Adrenal gland (tissue), 12 donors: ENCODE measurements around the gene TDRD3. TPM values are rescaled to one million over a fixed set of nuclear protein-coding genes. Genes with fewer than 3 reads are reported as not detected.

Experiments
- DNase-seq, 7 donors: peaks; one replicate each; pipeline ENCODE4 v3.0.0-alpha.2; 2019 to 2020
- H3K27ac ChIP-seq, 5 donors: fragments of 200-600 bp; sonication (generic) in 4 of 5; 1 replicate in 3 of 5; 2 replicates in 2 of 5; pipeline versions ENCODE4 v1.5.1 to v1.8.0; 2016 to 2020; ENCODE audit warnings: mild to moderate bottlenecking in 1 of 5
- H3K27me3 ChIP-seq: fragments of 200-600 bp; 2 replicates; pipeline ENCODE4 v1.8.0; 2021
- H3K36me3 ChIP-seq, 2 donors: fragments of 200-600 bp; replicated peaks in 1 of 2; 1 replicate in 1 of 2; 2 replicates in 1 of 2; pipeline versions ENCODE4 v1.5.1 to v1.8.0; 2018 to 2022
- H3K4me1 ChIP-seq, 2 donors: fragments of 200-600 bp; replicated peaks in 1 of 2; 1 replicate in 1 of 2; 2 replicates in 1 of 2; pipeline versions ENCODE4 v1.5.1 to v1.8.0; 2018 to 2021
- H3K4me3 ChIP-seq, 4 donors: fragments of 200-600 bp; sonication (generic) in 3 of 4; one replicate each; pipeline ENCODE4 v1.5.1; 2016 to 2018
- H3K9me3 ChIP-seq, 3 donors: fragments of 200-600 bp; sonication (generic) in 1 of 3; replicated peaks in 1 of 3; 1 replicate in 2 of 3; 2 replicates in 1 of 3; pipeline versions ENCODE4 v1.5.1 to v1.8.0; 2016 to 2021
- CTCF ChIP-seq, 6 experiments: fragments of 450-650 bp in 4 of 6; fragments of 200-600 bp in 2 of 6; sonication (generic) in 1 of 6; IDR thresholded peaks; 1 replicate in 5 of 6; 2 replicates in 1 of 6; pipeline versions ENCODE4 v1.5.1 to v1.8.0; 2016 to 2021; ENCODE audit warnings: antibody characterized with exemption in 6 of 6, mild to moderate bottlenecking in 2 of 6, moderate library complexity in 1 of 6
- POLR2A ChIP-seq, 2 donors: fragments of 450-650 bp; IDR thresholded peaks; one replicate each; pipeline ENCODE4 v1.6.1; 2017; ENCODE audit warnings: antibody characterized with exemption in 2 of 2, mild to moderate bottlenecking in 2 of 2, moderate library complexity in 1 of 2
- WGBS, 4 donors: extraction: QIAGEN DNeasy Blood & Tissue Kit in 2 of 4; methylation state at CpG; one replicate each; pipeline versions ENCODE4 v1.1.5 to v1.1.7; 2013 to 2017; 5-methylcytosine and 5-hydroxymethylcytosine counted together
- intact Hi-C, 2 donors: fragments of 100-400 bp; cut with DNase I; formaldehyde crosslinking; loops; one replicate each; pipeline versions ENCODE4 v1.14.1 to v1.15.0; 2022 to 2023
- polyA plus RNA-seq, 3 donors: library from polyadenylated mRNA; stranded (reverse); fragments of 200-250 nt in 2 of 3; fragments of 350-450 nt in 1 of 3; fragmentation: Illumina TruSeq in 1 of 3; extraction: RNeasy Lipid Tissue Mini Kit (QIAGEN cat#74804) in 1 of 3; gene quantifications; one replicate each; pipeline ENCODE4 v1.2.3, GENCODE V29; 2013 to 2014
- total RNA-seq, 9 donors: library from RNA; depleted of rRNA in 4 of 9; stranded (reverse); fragments of >200 nt in 4 of 9; fragments of 120-200 nt in 1 of 9; fragmentation: NEBNext Ultra II Directional in 1 of 9; extraction: Animal tissue kit (Norgen Biotek cat#: 25700) in 1 of 9; gene quantifications; one replicate each; pipeline versions ENCODE4 v1.1.0 to v1.2.4, GENCODE V29; 2013 to 2023
- donor health status: healthy with polysubstance abuse.
- donor health status: Bipolar disorder and iron deficiency.
- donor health status: DM: yes; HTN: yes; CAD: no.
- donor health status: DM: no; HTN: no; CAD: no.
- donor health status: DM: no; HTN: no; CAD: no.
- donor health status: DM: yes; HTN: yes; CAD: no.

TDRD3 gene
- total and polyA plus RNA-seq, 12 donors, result 6.6 to 30.5 (median 21.6) TPM

DNA sequence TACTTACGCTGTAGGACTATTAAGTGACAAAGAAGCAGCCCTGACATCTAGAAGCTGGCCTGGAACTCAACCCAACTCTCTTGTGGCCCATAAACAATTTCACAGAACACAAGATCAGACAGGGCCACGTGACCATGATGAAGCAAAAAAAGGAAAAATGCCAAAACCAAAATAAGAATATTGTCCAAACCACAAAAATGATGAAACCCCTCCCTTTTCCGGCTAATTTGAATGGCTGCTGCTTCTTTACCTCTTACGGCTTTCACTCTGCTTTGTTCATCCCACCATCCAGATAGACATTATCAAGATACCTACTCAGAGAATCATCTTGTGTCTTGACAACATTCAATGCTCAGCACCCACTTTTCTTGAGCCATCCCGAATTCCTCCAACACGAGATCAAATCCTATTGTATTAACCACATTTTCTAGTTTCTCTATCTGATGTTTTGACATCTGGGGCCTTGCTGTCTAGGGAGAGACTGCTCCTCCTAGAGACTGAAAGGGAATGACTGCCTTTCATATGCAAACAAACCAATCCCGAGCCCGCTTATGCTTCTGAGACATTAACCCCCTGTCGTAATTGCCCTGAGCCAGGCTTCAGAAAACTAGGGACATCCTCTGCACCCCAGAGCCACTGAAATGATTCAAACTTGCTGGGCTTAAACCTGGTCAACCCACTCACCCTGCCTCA lies 186.3 kb downstream of the TDRD3 start:
- H3K4me3 ChIP-seq, result no peak overlapping the region
- no peak for TF ChIP-seq POLR2A (IDR thresholded peaks at IDR 0.05)
- TF ChIP-seq CTCF (IDR thresholded peaks at IDR 0.05), result no peak
- no peaks in the 10 kb centered on the region for H3K4me1 ChIP-seq
- no peaks in the 10 kb centered on the region for H3K36me3 ChIP-seq
- H3K27me3 ChIP-seq, result no peaks in the 10 kb centered on the region
- WGBS, 4 donors, result 61 to 70% (median 67%) methylated on average over 9 of the region's 9 CpGs
- peak overlapping the region in 2 of 5 donors; percentile 15 to 77 for H3K27ac ChIP-seq
- peak in 2 of 7 donors; percentile 5 to 16 for DNase-seq
- H3K9me3 ChIP-seq, result no peaks in the 10 kb centered on the region
- intact Hi-C loops, result no loop called here

DNA sequence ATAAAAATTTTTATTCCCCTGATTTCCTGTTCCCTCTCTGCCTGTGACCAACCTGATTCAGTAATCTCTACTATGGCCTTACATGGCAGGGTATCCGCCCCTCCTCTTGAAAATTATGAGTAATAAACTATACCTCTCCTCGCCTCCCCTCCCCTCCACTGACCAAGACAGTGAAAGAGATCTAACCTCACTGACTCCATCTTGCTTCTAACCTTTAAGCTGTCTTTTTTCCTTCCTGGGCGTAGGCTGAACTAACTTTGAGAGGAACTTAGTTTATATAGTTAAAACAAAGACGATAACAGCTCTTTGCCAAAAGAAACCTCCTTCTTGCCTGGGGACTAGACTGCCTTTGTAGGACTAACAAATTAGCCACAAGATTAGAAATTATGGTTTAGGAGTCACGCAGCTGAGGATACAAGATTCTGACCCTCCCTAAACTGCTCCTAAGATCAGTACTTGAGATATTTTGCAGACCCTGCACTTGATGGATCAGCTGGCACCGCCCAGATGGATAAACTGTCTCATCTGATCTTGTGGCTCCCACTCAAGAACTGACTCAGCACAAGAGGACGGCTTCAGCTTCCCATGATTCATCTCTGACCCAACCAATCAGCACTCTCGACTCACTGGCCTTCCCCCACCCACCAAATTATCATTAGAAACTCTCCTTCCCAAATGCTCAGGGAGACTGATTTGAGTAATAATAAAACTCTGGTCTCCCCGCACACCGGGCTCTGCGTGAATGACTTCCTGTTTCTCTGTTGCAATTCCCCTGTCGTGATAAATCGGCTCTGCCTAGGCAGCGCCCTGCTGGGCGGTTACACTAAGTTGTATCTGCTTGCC lies 187.1 kb downstream of the TDRD3 start:
- Histone ChIP-seq H3K4me1 (no peaks in the 10 kb centered on the region), H3K27me3 (no peaks in the 10 kb centered on the region), H3K36me3 (no peaks in the 10 kb centered on the region), H3K27ac (peak overlapping the region in 2 of 5 donors; percentile 15 to 77), H3K9me3 (no peaks in the 10 kb centered on the region), H3K4me3 (no peak overlapping the region)
- intact Hi-C loops, result no loop called here
- peak in 3 of 7 donors; percentile 11 to 14 (median 13) for DNase-seq
- no peak for TF ChIP-seq POLR2A (IDR thresholded peaks at IDR 0.05)
- 65 to 68% (median 68%) methylated on average over 15 of the region's 15 CpGs for WGBS, 4 donors

GRCh38 chr13:60584976-60585375 lies 188.0 kb downstream of the TDRD3 start:
- no peak for DNase-seq
- 58 to 79% (median 72%) methylated on average over 9 to 11 of the region's 11 CpGs for WGBS, 4 donors

More at GRCh38 chr13:60584976-60585375, 188.0 kb downstream of the TDRD3 start:
- Histone ChIP-seq H3K27ac (no peak overlapping the region), H3K4me3 (no peak overlapping the region), H3K36me3 (no peaks in the 10 kb centered on the region), H3K4me1 (no peaks in the 10 kb centered on the region), H3K9me3 (no peaks in the 10 kb centered on the region), H3K27me3 (no peaks in the 10 kb centered on the region)
- intact Hi-C loops, result no loop called here
- TF ChIP-seq POLR2A (IDR thresholded peaks at IDR 0.05) (no peak), CTCF (IDR thresholded peaks at IDR 0.05) (no peak)
